Gastroesophageal sphincter (tissue), 4 donors: ENCODE measurements around the gene RHPN2. TPM values are rescaled to one million over a fixed set of nuclear protein-coding genes. Genes with fewer than 3 reads are reported as not detected.
"Not testable (repeated sequence)": the region's sequence is repeated elsewhere in the genome, so short reads cannot be mapped to it uniquely, and the experiment has no call there.

ENCODE experiments used
- ATAC-seq: fragments of 150-250 bp; one replicate; pipeline ENCODE4 v1.9.1; 2016; ENCODE audit warnings: mild to moderate bottlenecking, moderate library complexity
- H3K27ac ChIP-seq, 4 donors: fragments of 200-600 bp; sonication (generic) in 3 of 4; 1 replicate in 3 of 4; 2 replicates in 1 of 4; pipeline ENCODE4 v1.5.1; 2016 to 2019
- H3K27me3 ChIP-seq: fragments of 200-600 bp; sonication (generic); one replicate; pipeline ENCODE4 v1.5.1; 2019
- H3K36me3 ChIP-seq, 2 donors: fragments of 200-600 bp; sonication (generic); one replicate each; pipeline ENCODE4 v1.5.1; 2019; ENCODE audit warnings: control low read depth in 1 of 2
- H3K4me1 ChIP-seq, 3 donors: fragments of 200-600 bp; sonication (generic); 1 replicate in 2 of 3; 2 replicates in 1 of 3; pipeline ENCODE4 v1.5.1; 2016 to 2019; ENCODE audit warnings: control low read depth in 2 of 3
- H3K4me3 ChIP-seq, 2 donors: fragments of 200-600 bp; sonication (generic); one replicate each; pipeline ENCODE4 v1.5.1; 2019; ENCODE audit warnings: mild to moderate bottlenecking in 1 of 2, moderate library complexity in 1 of 2
- H3K9me3 ChIP-seq, 3 donors: fragments of 200-600 bp; sonication (generic); one replicate each; pipeline ENCODE4 v1.5.1; 2017 to 2019; ENCODE audit warnings: control low read depth in 2 of 3
- CTCF ChIP-seq, 4 experiments: fragments of 200-600 bp in 2 of 4; fragments of 450-650 bp in 2 of 4; sonication (generic) in 1 of 4; IDR thresholded peaks; one replicate each; pipeline ENCODE4 v1.5.1; 2017 to 2019; ENCODE audit warnings: antibody characterized with exemption in 4 of 4, mild to moderate bottlenecking in 2 of 4, moderate library complexity in 2 of 4
- EP300 ChIP-seq: sonication (generic); formaldehyde crosslinking; IDR thresholded peaks from one replicate; pipeline ENCODE4 v1.6.1; 2017; ENCODE audit warnings: antibody characterized with exemption, mild to moderate bottlenecking
- POLR2A ChIP-seq, 2 donors: fragments of 450-650 bp; IDR thresholded peaks; one replicate each; pipeline ENCODE4 v1.6.1; 2017; ENCODE audit warnings: antibody characterized with exemption in 2 of 2, mild to moderate bottlenecking in 2 of 2, moderate library complexity in 1 of 2
- POLR2AphosphoS5 ChIP-seq: sonication (generic); formaldehyde crosslinking; IDR thresholded peaks from one replicate; pipeline ENCODE4 v1.6.1; 2017; ENCODE audit warnings: antibody characterized with exemption
- WGBS, 2 donors: methylation state at CpG; one replicate each; pipeline ENCODE4 v1.1.5; 2018; ENCODE audit warnings: low coverage in 1 of 2; 5-methylcytosine and 5-hydroxymethylcytosine counted together
- total RNA-seq, 4 donors: library from RNA; depleted of rRNA; stranded (reverse); fragments of >200 nt; gene quantifications; one replicate each; pipeline ENCODE4 v1.1.0, GENCODE V29; 2016

RHPN2 gene
- total RNA-seq, 4 donors from 2014 or later: 1.4 to 4.7 (median 2.1) TPM

DNA sequence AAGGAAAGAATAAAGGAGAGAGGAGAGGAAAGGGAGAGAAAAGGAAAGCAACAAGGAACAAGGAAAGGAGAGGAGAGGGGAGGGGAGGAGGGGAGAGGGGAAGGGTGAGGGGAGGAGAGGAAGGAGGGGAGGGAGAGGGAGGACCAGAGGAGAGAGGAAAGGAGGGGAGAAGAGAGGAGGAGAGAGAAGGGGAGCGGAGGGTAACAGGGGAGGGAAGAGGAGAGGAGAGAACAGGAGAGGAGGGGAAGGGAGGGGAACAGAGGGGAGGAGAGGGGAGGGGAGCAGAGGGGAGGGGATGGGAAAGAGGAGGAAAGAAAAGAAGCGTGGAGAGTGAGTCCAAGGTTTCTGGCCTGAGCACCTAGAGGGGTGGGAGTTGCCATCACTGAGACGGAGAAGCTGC lies 66.0 kb downstream of the RHPN2 start:
- Histone ChIP-seq H3K4me1 (no peaks in the 10 kb centered on the region), H3K27me3 (no peaks in the 10 kb centered on the region), H3K27ac (no peak overlapping the region), H3K36me3 (peaks cover 0 to 6% of the 10 kb centered on the region in 2 donors), H3K9me3 (no peaks in the 10 kb centered on the region), H3K4me3 (no peak overlapping the region)
- no peak for TF ChIP-seq CTCF (IDR thresholded peaks at IDR 0.05)
- TF ChIP-seq POLR2AphosphoS5: no peak
- no peak for TF ChIP-seq EP300
- no peak for TF ChIP-seq POLR2A (IDR thresholded peaks at IDR 0.05)
- no peak for ATAC-seq
- WGBS, 2 donors: 53 to 86% methylated on average over 2 of the region's 3 CpGs

GRCh38 chr19:32997716-32998355 lies 66.9 kb downstream of the RHPN2 start:
- no peaks in the 10 kb centered on the region for H3K9me3 ChIP-seq
- no peaks in the 10 kb centered on the region for H3K27me3 ChIP-seq
- TF ChIP-seq EP300 (no peak), CTCF (IDR thresholded peaks at IDR 0.05) (no peak), POLR2A (IDR thresholded peaks at IDR 0.05) (no peak), POLR2AphosphoS5 (no peak)
- no peak overlapping the region for H3K4me3 ChIP-seq
- peaks cover 0 to 6% of the 10 kb centered on the region in 2 donors for H3K36me3 ChIP-seq
- no peaks in the 10 kb centered on the region for H3K4me1 ChIP-seq
- H3K27ac ChIP-seq: no peak overlapping the region
- 73 to 91% methylated on average over 2 to 7 of the region's 14 CpGs for WGBS, 2 donors
- ATAC-seq: no peak

- not testable (repeated sequence) for ATAC-seq, H3K9me3 ChIP-seq, H3K4me1 ChIP-seq, H3K36me3 ChIP-seq, H3K27me3 ChIP-seq, H3K27ac ChIP-seq, H3K4me3 ChIP-seq
- WGBS, 2 donors: 78 to 94% methylated on average over 3 to 4 of the region's 7 CpGs
Observed at GRCh38 chr19:32997061-32997464, 67.6 kb downstream of the RHPN2 start.

GRCh38 chr19:32995966-32996365 lies 68.7 kb downstream of the RHPN2 start:
- H3K27ac ChIP-seq, H3K27me3 ChIP-seq, ATAC-seq, H3K4me1 ChIP-seq, H3K36me3 ChIP-seq, H3K4me3 ChIP-seq, H3K9me3 ChIP-seq: not testable (repeated sequence)
- 33% methylated on average over 2 of the region's 17 CpGs; no CpG with 5 or more reads in 1 of the 2 donors for WGBS, 2 donors

- ATAC-seq: no peak
- Histone ChIP-seq H3K27ac (no peak overlapping the region), H3K36me3 (no peaks in the 10 kb centered on the region), H3K9me3 (no peaks in the 10 kb centered on the region), H3K27me3 (no peaks in the 10 kb centered on the region), H3K4me1 (no peaks in the 10 kb centered on the region), H3K4me3 (no peak overlapping the region)
- 57 to 72% methylated on average over 4 to 5 of the region's 5 CpGs for WGBS, 2 donors
- TF ChIP-seq POLR2A (IDR thresholded peaks at IDR 0.05): no peak
- no peak for TF ChIP-seq CTCF (IDR thresholded peaks at IDR 0.05)
- no peak for TF ChIP-seq EP300
- no peak for TF ChIP-seq POLR2AphosphoS5
Observed at GRCh38 chr19:32988724-32989123, 76.0 kb downstream of the RHPN2 start.

DNA sequence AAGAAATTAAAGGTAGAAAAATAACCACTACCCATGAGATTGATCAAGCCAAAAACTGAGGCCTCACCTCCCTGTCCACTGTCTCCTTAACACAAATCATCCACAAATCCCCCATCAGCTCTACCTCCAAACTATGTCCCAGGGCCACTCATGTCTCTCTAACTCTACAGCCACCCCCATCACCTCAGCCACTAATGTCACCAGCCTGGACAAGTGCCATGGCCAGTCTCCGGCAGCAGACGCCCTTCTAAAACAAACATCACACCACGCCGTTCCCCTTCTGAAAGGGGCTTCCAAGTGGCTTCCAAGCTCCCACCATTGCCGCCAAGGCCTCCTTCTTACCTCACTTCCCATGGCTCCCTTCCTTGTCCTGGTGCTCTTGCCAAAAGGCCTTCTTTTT lies 76.4 kb downstream of the RHPN2 start:
- not testable (repeated sequence) for H3K4me1 ChIP-seq, ATAC-seq, H3K27ac ChIP-seq, H3K27me3 ChIP-seq, H3K9me3 ChIP-seq, H3K4me3 ChIP-seq, H3K36me3 ChIP-seq
- WGBS, 2 donors: 97 to 98% methylated on average over 4 to 5 of the region's 5 CpGs

DNA sequence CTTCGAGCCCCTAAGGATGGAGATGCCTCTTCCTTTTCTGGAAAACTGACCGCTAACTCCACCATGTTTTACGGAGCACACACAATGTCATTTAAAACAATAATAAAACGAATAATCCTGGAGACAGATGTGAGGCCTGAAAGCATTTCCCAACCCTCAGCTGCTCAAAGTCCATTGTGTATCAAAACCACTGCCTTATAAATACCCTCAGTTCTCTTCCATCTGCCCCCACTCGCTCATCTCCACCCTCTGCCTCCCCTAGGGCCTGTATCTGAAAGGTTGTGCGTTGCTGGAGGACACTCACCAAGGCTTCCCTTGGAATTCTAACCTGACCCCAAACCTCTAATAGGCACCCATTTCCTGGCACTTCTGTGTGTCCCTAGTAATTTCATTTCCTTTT lies 82.2 kb downstream of the RHPN2 start:
- H3K27ac ChIP-seq, ATAC-seq, H3K9me3 ChIP-seq, H3K4me3 ChIP-seq, H3K36me3 ChIP-seq, H3K27me3 ChIP-seq, H3K4me1 ChIP-seq: not testable (repeated sequence)
- 95 to 97% methylated on average over 6 of the region's 6 CpGs for WGBS, 2 donors

- not testable (repeated sequence) for ATAC-seq, H3K27ac ChIP-seq, H3K27me3 ChIP-seq, H3K9me3 ChIP-seq, H3K4me3 ChIP-seq, H3K4me1 ChIP-seq, H3K36me3 ChIP-seq
- 73 to 80% methylated on average over 1 to 7 of the region's 7 CpGs for WGBS, 2 donors
Observed at GRCh38 chr19:32979807-32980206, 84.9 kb downstream of the RHPN2 start.

DNA sequence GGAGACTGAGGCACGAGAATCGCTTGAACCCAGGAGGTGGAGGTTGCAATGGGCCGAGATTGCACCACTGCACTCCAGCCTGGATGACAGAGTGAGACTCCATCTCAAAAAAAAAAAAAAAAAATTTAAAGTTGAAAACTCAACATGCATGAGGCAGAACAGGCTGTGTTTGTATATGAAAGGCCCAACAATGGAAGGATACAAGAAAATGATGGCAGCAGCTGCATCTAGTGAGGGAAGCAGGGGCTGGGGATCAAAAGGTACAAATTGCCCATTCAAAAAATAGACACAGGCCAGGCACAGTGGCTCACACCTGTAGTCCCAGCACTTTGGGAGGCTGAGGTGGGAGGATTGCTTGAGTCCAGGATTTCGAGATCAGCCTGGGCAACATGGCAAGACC lies 86.9 kb downstream of the RHPN2 start:
- not testable (repeated sequence) for H3K4me3 ChIP-seq, ATAC-seq, H3K27me3 ChIP-seq, H3K4me1 ChIP-seq, H3K27ac ChIP-seq, H3K36me3 ChIP-seq, H3K9me3 ChIP-seq
- WGBS, 2 donors: 80 to 83% methylated on average over 1 to 2 of the region's 4 CpGs
